GM12878 (cell line): Measurements from ENCODE around the gene EMB. TPM values are rescaled to one million over a fixed set of nuclear protein-coding genes. Genes with fewer than 3 reads are reported as not detected.
"Not testable (repeated sequence)": the region's sequence is repeated elsewhere in the genome, so short reads cannot be mapped to it uniquely, and the experiment has no call there.

ENCODE experiments used
- ATAC-seq: fragments of 200-7000 bp; cut with Tn5 transposase; 3 replicates; pipeline ENCODE4 v1.9.1; 2020; ENCODE audit warnings: mild to moderate bottlenecking, moderate library complexity
- BruUV-seq: library from RNA; stranded (reverse); fragments of 400-500 nt; replicated peaks from 2 replicates; lab custom pipeline; 2021; lab: Mats Ljungman, UMichigan
- CTCF ChIA-PET: fragments of 300-600 bp; sonication (Branson Sonifier 250); formaldehyde crosslinking; extraction: SDS; loops from one replicate; lab custom pipeline; 2021; ENCODE audit warnings: inconsistent platforms; lab: Yijun Ruan, JAX
- POLR2A ChIA-PET: fragments of 350-600 bp; formaldehyde crosslinking; extraction: SDS; loops from one replicate; lab custom pipeline; 2021; ENCODE audit warnings: inconsistent platforms; lab: Charles Lee
- RAD21 ChIA-PET: fragments of 300-600 bp; sonication (Branson Sonifier 250); formaldehyde crosslinking; loops from one replicate; lab custom pipeline; 2023; ENCODE audit warnings: antibody characterized with exemption; ENCODE audit not compliant: unreplicated experiment; lab: Charles Lee
- SMC1A ChIA-PET: fragments of 300-600 bp; sonication (Branson Sonifier 250); formaldehyde crosslinking; loops from one replicate; lab custom pipeline; 2023; ENCODE audit not compliant: unreplicated experiment, uncharacterized antibody; lab: Charles Lee
- DNase-seq: peaks from one replicate; pipeline ENCODE4 v3.0.0-alpha.2; 2011; ENCODE audit warnings: low read depth, low spot score
- FAIRE-seq: peaks from 3 replicates; lab custom pipeline; 2011; peaks lifted over from hg19 to GRCh38; lab: Jason Lieb, UNC
- H2AFZ ChIP-seq: 2 replicates; pipeline ENCODE4 v1.6.0; 2011; ENCODE audit warnings: low read depth, low read length, control low read depth; ENCODE audit not compliant: control insufficient read depth
- H3K27ac ChIP-seq: 2 replicates; pipeline ENCODE4 v1.5.1; 2011; ENCODE audit warnings: control low read depth; ENCODE audit not compliant: control insufficient read depth, insufficient read depth
- H3K27me3 ChIP-seq, 2 experiments: replicated peaks in 1 of 2; 2 replicates each; pipeline versions ENCODE4 v1.6.0 to v1.6.1; 2011; ENCODE audit warnings: low read length in 1 of 2; ENCODE audit not compliant: control insufficient read depth in 2 of 2, insufficient read depth in 2 of 2
- H3K36me3 ChIP-seq, 2 experiments: 2 replicates each; pipeline ENCODE4 v1.5.1; 2011; ENCODE audit warnings: low read length in 1 of 2; ENCODE audit not compliant: control insufficient read depth in 2 of 2, insufficient read depth in 2 of 2
- H3K4me1 ChIP-seq: 2 replicates; pipeline ENCODE4 v1.6.1; 2011; ENCODE audit warnings: mild to moderate bottlenecking, low read length, moderate library complexity, mixed read lengths; ENCODE audit not compliant: control insufficient read depth, insufficient read depth
- H3K4me2 ChIP-seq: 2 replicates; pipeline ENCODE4 v1.6.0; 2011; ENCODE audit warnings: control low read depth; ENCODE audit not compliant: control insufficient read depth, insufficient read depth
- H3K4me3 ChIP-seq: fragments of 200-600 bp; sonication (generic); 2 replicates; pipeline ENCODE4 v1.5.1; 2016
- H3K79me2 ChIP-seq: 2 replicates; pipeline ENCODE4 v1.6.0; 2011; ENCODE audit warnings: low read length; ENCODE audit not compliant: control insufficient read depth, insufficient read depth
- H3K9ac ChIP-seq: 2 replicates; pipeline ENCODE4 v1.8.0; 2011; ENCODE audit warnings: low read length, control low read depth, mixed read lengths; ENCODE audit not compliant: control insufficient read depth, insufficient read depth
- H3K9me3 ChIP-seq: replicated peaks from 3 replicates; pipeline ENCODE4 v1.5.1; 2011; ENCODE audit warnings: mild to moderate bottlenecking, low read length; ENCODE audit not compliant: control insufficient read depth, insufficient read depth
- H4K20me1 ChIP-seq: 2 replicates; pipeline ENCODE4 v1.6.0; 2011; ENCODE audit not compliant: control insufficient read depth, insufficient read depth
- CBX3 ChIP-seq: fragments of 200-600 bp; sonication (generic); IDR thresholded peaks from 2 replicates; pipeline ENCODE4 v1.6.1; 2016; ENCODE audit warnings: low read depth, borderline replicate concordance
- HCFC1 ChIP-seq: fragments of 150-350 bp; IDR thresholded peaks from 2 replicates; pipeline ENCODE4 v1.6.1; 2014; ENCODE audit warnings: low read length
- JUND ChIP-seq: IDR thresholded peaks from 2 replicates; pipeline ENCODE4 v1.6.1; 2012; ENCODE audit warnings: low read depth, mild to moderate bottlenecking, low read length, improper control_type of control experiment, moderate library complexity
- MTA2 ChIP-seq: fragments of 450-650 bp; IDR thresholded peaks from 2 replicates; pipeline ENCODE4 v1.6.1; 2016; ENCODE audit warnings: low read depth, mild to moderate bottlenecking, moderate library complexity
- MTA3 ChIP-seq: IDR thresholded peaks from 2 replicates; pipeline ENCODE4 v1.6.1; 2012; ENCODE audit warnings: low read length, inconsistent platforms, borderline replicate concordance
- PAX8 ChIP-seq: fragments of 450-650 bp; IDR thresholded peaks from 2 replicates; pipeline ENCODE4 v1.6.1; 2017; ENCODE audit warnings: mild to moderate bottlenecking, moderate library complexity
- POLR2AphosphoS2 ChIP-seq: IDR thresholded peaks from 2 replicates; pipeline ENCODE4 v1.6.1; 2011; ENCODE audit warnings: low read depth, mild to moderate bottlenecking, low read length, improper control_type of control experiment, moderate library complexity
- POLR2AphosphoS5 ChIP-seq: IDR thresholded peaks from 2 replicates; pipeline ENCODE4 v1.6.1; 2011; ENCODE audit warnings: mild to moderate bottlenecking, low read length, inconsistent platforms
- SREBF2 ChIP-seq: IDR thresholded peaks from 2 replicates; pipeline ENCODE4 v1.6.1; 2012; ENCODE audit warnings: mild to moderate bottlenecking, low read length
- ZNF217 ChIP-seq: fragments of 450-650 bp; IDR thresholded peaks from 2 replicates; pipeline ENCODE4 v1.6.1; 2017; ENCODE audit warnings: antibody characterized with exemption, mild to moderate bottlenecking
- WGBS: methylation state at CpG from one replicate; pipeline ENCODE4 v1.1.6; 2016; ENCODE audit warnings: low lambda C conversion rate; ENCODE audit not compliant: insufficient replicate concordance, insufficient coverage; ENCODE audit errors: missing lambda C conversion rate; 5-methylcytosine and 5-hydroxymethylcytosine counted together
- in situ Hi-C: fragments of 300-500 bp; cut with MboI; formaldehyde crosslinking; loops from 9 replicates; pipeline ENCODE4 v1.14.3; 2018; ENCODE audit warnings: mixed read lengths
- intact Hi-C: fragments of 100-400 bp; cut with micrococcal nuclease; formaldehyde crosslinking; loops from one replicate; pipeline ENCODE4 v1.14.2; 2022; ENCODE audit not compliant: unreplicated experiment
- polyA plus RNA-seq, 11 experiments: library from polyadenylated mRNA; depleted of rRNA in 4 of 11; unstranded in 6 of 11; stranded (reverse) in 5 of 11; fragments of >200 nt; fragmentation: Nextera tagmentation in 4 of 11; fragmentation: Illumina TruSeq in 1 of 11; extraction: Ambion mirVana in 4 of 11; extraction: Trizol in 1 of 11; gene quantifications; 1 replicate in 1 of 11; 2 replicates in 10 of 11; pipeline versions ENCODE4 v1.2.1 to v1.2.3, GENCODE V29; 2011 to 2016; ENCODE audit warnings: inconsistent platforms in 2 of 11, missing spikeins in 2 of 11, low read depth in 1 of 11
- total RNA-seq, 4 experiments: library from RNA; depleted of rRNA in 3 of 4; stranded (reverse); fragments of >200 nt in 3 of 4; fragmentation: Illumina TruSeq in 1 of 4; extraction: Trizol in 1 of 4; gene quantifications; 2 replicates each; pipeline versions ENCODE4 v1.2.1 to v1.2.3, GENCODE V29; 2013 to 2021
- TF ChIP-seq, protein P1 (sequence below): IDR thresholded peaks from 2 replicates; pipeline ENCODE4 v1.6.1; 2011; ENCODE audit warnings: mild to moderate bottlenecking, low read depth, low read length, moderate library complexity; ENCODE audit not compliant: insufficient replicate concordance
- TF ChIP-seq, protein P2 (sequence below): fragments of 450-650 bp; IDR thresholded peaks from 2 replicates; pipeline ENCODE4 v1.6.1; 2018; ENCODE audit warnings: mild to moderate bottlenecking, low read depth, moderate library complexity; ENCODE audit not compliant: partially characterized antibody

EMB gene
- total and polyA plus RNA-seq, 10 of the 15 experiments (the other 5 are each of a cell fraction or from before 2014, with no cell fraction given) = 7.0 to 48.9 (median 37.7) TPM

DNA sequence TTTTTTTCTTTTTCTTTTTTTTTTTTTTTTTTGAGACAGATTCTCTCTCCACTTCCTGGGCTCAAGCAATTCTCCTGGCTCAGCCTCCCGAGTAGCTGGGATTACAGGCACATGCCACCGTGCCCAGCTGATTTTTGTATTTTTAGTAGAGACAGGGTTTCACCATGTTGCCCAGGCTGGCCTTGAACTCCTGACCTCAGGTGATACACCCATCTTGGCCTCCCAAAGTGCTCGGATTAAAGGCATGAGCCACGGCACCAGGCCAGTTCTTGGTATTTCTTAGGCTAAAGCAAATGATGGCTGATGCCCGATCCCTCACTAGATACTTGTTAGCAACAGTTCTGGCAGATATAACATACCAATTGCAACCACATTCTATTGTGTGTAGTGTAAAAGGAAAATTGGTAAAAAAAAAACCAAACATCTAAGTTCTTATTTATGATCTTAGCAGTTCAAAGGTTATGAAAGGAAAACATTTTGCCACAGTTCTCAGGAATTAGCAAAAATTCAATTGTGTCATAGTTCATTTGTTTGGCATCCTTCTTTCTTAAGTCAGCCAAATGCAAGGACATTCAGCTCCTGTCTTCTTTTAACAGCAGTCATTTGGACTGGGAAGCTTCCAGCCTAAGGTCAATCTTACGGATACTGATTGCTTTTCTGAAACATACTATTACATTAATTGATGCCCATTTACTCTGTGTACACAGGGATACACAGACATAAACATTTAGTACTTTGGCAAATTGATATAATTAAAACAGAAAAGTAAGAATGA, 76.4 kb downstream of the EMB start:
- BruUV-seq, FAIRE-seq, H4K20me1 ChIP-seq, H3K4me1 ChIP-seq, in situ Hi-C loops, H3K4me3 ChIP-seq, RAD21 ChIA-PET, H3K27me3 ChIP-seq, intact Hi-C loops, H3K4me2 ChIP-seq, DNase-seq, H3K9me3 ChIP-seq, H3K27ac ChIP-seq, H2AFZ ChIP-seq, POLR2A ChIA-PET, ATAC-seq, H3K36me3 ChIP-seq, H3K79me2 ChIP-seq, H3K9ac ChIP-seq: not testable (repeated sequence)
- ChIA-PET CTCF (interaction anchor here (1.5 kb wide), 1 partner anchor 8 kb away, joined by 4 read pairs; no protein-coding TSS in a partner anchor), SMC1A (interaction anchor here (0.7 kb wide), 1 partner anchor 48 kb away, joined by 3 read pairs; no protein-coding TSS in a partner anchor)
- 80% methylated on average over 5 of the region's 6 CpGs for WGBS

DNA sequence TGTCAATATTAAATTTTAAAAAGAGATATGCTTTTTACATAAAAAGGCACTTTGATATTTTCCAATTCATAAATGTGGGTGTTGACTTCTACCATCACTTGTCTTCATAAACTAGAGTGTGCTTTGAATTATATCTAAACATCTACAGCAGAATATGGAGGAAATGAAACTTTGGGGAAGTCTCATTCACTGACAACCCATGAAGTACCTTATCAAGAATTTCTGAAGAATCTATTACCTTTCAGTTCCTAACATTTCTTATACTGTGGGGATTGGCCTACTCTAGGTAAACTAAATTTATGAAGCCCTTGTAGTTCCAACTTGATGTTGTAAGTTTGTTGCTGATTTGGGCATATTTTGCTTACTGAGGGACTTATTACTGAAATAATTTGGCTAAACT, 81.9 kb downstream of the EMB start:
- TF ChIP-seq POLR2AphosphoS2 (no peak), CBX3 (no peak), MTA3 (no peak), JUND (no peak), PAX8 (no peak), POLR2AphosphoS5 (no peak), ZNF217 (no peak), HCFC1 (no peak), SREBF2 (no peak), MTA2 (no peak)
- TF ChIP-seq, protein P1, sequence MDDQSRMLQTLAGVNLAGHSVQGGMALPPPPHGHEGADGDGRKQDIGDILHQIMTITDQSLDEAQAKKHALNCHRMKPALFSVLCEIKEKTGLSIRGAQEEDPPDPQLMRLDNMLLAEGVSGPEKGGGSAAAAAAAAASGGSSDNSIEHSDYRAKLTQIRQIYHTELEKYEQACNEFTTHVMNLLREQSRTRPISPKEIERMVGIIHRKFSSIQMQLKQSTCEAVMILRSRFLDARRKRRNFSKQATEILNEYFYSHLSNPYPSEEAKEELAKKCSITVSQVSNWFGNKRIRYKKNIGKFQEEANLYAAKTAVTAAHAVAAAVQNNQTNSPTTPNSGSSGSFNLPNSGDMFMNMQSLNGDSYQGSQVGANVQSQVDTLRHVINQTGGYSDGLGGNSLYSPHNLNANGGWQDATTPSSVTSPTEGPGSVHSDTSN = no peak
- TF ChIP-seq, protein P2, sequence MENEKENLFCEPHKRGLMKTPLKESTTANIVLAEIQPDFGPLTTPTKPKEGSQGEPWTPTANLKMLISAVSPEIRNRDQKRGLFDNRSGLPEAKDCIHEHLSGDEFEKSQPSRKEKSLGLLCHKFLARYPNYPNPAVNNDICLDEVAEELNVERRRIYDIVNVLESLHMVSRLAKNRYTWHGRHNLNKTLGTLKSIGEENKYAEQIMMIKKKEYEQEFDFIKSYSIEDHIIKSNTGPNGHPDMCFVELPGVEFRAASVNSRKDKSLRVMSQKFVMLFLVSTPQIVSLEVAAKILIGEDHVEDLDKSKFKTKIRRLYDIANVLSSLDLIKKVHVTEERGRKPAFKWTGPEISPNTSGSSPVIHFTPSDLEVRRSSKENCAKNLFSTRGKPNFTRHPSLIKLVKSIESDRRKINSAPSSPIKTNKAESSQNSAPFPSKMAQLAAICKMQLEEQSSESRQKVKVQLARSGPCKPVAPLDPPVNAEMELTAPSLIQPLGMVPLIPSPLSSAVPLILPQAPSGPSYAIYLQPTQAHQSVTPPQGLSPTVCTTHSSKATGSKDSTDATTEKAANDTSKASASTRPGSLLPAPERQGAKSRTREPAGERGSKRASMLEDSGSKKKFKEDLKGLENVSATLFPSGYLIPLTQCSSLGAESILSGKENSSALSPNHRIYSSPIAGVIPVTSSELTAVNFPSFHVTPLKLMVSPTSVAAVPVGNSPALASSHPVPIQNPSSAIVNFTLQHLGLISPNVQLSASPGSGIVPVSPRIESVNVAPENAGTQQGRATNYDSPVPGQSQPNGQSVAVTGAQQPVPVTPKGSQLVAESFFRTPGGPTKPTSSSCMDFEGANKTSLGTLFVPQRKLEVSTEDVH = no peak
- POLR2A ChIA-PET = no interaction called here
- Histone ChIP-seq H3K9me3 (no peaks in the 10 kb centered on the region), H3K4me2 (no peak overlapping the region), H3K4me3 (no peak overlapping the region), H3K36me3 (no peaks in the 10 kb centered on the region), H2AFZ (no peak overlapping the region), H3K9ac (no peak overlapping the region), H4K20me1 (no peaks in the 10 kb centered on the region), H3K27me3 (no peaks in the 10 kb centered on the region), H3K79me2 (no peaks in the 10 kb centered on the region), H3K4me1 (no peaks in the 10 kb centered on the region), H3K27ac (no peak overlapping the region)
- no peak for FAIRE-seq
- intact Hi-C loops (no loop called here), in situ Hi-C loops (no loop called here)
- CTCF ChIA-PET = no interaction called here
- no TSS peak for BruUV-seq
- RAD21 ChIA-PET = no interaction called here
- DNase-seq = no peak
- no peak for ATAC-seq
- SMC1A ChIA-PET = no interaction called here
